ENCODE data around the gene FEZF1.
"Not testable (repeated sequence)": the region's sequence is repeated elsewhere in the genome, so short reads cannot be mapped to it uniquely, and the experiment has no call there.

Gene FEZF1

GRCh38 chr7:122306320-122307227 lies 2.0 kb upstream of the FEZF1 start:
- DNase-seq: peak; percentile 66

DNA sequence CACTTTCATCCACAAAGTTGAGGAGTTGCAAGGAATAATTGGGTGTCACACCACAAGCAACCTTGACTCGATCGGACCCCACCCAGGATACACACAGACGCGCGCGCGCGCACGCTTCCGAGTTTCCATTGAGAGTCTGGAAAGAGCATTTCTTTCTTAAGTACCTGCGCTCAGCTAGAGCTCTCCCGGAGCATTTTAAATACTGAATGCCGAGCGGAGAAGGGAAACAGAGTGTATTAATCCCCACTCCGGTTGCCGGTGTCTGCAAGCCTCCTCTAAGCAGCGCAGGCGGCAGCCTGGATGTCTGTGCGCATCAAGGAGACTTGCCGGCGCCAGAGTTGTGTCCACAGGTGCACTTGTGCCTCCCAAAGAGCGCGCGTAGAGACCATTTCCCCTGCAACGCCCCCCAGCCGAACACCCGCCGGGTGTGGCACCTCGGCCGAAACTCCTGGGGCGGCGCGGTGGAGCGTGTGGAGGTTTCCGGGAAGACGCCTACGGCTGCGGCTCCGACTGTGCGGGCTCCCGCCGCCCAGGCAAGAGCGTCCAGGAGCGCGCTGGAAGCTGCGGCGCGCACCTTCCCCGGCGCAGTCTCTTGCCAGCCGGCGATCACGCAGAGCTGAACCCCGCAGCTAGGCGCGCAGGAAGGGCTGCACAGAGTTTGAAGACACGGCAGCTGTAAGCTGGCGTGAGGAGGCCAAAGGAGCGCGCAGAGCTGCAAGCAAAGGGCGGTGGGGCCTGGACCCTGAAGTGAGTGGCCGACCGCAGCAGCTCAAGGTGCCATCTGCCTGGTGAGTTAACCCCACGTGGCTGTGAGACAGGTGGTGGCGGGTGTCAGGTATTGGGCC lies 1.1 kb upstream of the FEZF1 start:
- peak; percentile 67 for DNase-seq

GRCh38 chr7:122304996-122305421 lies 459 bp upstream of the FEZF1 start:
- no peak for DNase-seq

DNA sequence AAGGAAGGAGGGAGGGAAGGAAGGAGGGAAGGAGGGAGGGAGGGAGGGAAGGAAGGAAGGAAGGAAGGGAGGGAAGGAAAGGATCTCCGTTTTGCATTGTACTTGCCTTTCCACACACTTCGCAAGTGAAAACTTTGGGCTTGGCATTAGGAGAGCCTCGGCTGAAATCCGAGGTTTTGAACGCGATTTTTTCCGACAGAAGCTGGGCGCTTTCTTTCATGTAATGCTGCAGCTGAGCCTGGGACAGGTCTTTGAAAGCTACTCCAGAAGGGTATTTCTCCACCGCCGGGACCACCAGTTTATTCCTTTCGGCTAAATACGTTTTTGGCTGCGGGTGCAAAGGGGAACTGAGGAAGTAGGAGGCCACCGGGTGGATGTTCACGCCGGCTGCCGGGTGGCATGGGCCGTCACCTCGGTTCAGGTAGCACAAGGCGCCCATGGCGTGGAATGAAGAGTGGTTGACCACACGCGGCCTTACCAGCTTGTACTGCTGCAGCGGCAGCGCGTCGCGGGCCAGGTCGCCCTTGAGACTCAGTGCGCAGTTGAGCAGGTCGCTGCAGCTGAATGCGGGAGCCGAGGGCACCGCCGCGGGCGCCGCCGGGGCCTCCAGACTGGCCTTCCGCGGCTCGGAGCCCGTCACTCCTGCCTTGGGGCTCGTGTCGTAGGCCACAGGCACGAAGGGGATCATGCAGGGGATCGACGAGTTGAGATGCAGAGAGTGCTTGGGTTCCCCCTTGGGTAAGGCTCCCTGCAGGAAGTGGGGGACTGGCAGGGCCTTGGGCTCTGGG lies 825 bp downstream of the FEZF1 start:
- DNase-seq: peak; percentile 63

DNA sequence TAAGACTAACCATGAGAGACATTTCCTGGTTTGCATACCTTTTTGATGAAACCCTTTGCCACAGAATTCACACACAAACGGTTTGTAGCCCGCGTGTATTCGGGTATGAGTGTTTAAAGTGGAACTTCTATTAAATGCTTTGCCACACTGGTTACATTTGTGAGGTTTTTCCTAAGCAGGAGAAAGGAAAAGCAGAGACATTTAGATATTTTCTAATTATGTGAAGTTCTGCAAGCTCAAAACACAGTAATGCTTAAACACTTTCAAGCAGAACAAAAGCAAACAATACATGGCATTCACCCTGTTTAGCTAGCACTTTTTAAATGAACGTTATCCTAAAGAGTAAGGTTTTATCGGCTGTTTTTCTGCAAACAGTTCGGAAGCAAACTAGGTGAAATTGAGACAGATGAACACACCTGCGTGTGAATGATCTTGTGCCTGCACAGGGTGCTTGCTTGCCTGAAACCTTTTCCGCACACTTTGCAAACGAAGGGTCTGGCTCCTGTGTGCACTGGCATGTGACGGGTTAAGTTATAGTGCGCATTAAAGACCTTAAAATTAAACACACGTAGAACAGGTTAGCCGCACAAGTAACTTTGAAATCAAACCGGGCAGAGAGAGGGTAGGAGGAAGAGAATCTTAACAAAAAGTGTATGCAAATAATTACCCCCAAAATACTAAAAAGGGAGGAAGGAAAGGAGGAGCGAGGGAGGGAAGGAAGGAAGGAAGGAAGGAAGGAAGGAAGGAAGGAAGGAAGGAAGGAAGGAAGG lies 1.6 kb downstream of the FEZF1 start:
- DNase-seq: no peak

- peak; percentile 67 for DNase-seq
These were observed 2.4 kb downstream of the FEZF1 start for GRCh38 chr7:122301858-122302760.

DNA sequence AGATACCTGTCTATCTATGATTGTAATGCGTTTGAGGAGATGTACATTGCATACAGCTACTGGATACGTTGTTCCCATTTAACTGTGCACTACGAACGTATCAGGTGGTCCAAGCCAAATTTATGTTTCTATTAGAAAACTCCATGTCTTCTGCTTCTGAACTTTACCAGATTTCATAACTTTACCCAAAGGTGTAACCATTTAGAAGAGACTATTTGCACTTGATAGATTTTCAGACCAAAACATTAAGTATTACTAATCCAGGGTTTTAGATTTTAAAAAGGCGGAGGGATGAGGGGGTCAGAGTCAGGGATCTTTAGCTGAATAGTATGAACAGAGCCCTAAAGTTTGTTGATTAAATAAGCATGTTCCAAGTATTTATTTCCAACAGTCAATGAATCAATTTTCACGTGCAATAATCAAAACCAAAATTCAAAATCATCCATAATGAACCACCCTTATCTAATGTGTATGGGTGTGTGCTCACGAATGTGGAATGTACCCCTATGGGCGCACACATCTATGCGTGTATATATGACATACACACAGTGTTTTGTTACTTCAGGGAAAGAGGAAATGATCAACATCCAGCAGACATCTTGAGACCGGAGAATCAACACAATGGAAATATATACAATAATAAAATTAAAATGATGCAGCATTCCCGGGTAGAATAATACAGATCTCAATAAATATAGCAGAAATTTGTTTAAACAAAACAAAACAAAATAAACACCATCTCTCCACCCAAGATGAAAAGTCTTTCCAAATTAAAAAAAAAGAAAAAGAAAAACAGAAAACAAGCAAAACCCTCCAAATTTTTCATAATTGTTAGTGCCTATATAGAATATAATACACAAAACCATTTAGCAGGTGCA lies 3.4 kb downstream of the FEZF1 start:
- DNase-seq: no peak

- no peak for DNase-seq
These were observed 4.2 kb downstream of the FEZF1 start for GRCh38 chr7:122300211-122300932.

GRCh38 chr7:122299624-122300210 lies 4.8 kb downstream of the FEZF1 start:
- DNase-seq: no peak

GRCh38 chr7:122298618-122299017 lies 5.9 kb downstream of the FEZF1 start:
- no peak for DNase-seq

GRCh38 chr7:122298131-122298530 lies 6.4 kb downstream of the FEZF1 start:
- no peak for DNase-seq

- no peak for DNase-seq
These were observed 13.4 kb downstream of the FEZF1 start for GRCh38 chr7:122291189-122291588.

DNA sequence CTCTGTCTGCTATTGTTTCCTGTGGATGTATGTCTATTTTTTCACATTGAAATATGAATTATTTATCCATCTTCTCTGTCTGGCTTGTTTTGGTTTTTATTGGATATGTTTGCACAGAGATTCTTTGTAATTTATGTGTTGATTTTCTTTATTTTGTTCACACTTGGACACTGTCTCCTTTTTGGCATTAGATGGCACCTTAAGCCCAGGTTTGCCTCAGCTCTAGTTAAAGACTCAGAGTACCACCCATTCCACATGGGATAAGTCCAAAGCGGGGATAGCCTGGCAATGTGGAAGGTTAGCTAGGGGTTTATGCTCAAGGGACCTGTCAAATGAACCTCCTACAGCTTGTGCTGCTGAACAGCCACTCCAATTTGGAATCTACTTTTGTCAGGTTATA lies 14.1 kb downstream of the FEZF1 start:
- DNase-seq: no peak

- no peak for DNase-seq
These were observed 15.1 kb downstream of the FEZF1 start for GRCh38 chr7:122289426-122289825.

DNA sequence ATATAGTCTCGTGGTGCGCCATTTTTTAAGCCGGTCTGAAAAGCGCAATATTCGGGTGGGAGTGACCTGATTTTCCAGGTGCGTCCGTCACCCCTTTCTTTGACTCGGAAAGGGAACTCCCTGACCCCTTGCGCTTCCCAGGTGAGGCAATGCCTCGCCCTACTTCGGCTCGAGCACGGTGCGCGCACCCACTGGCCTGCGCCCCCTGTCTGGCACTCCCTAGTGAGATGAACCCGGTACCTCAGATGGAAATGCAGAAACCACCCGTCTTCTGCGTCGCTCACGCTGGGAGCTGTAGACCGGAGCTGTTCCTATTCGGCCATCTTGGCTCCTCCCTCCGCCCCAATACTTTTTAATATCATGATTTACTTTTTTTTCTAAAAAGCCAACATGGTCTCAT lies 19.9 kb downstream of the FEZF1 start:
- DNase-seq: not testable (repeated sequence)

- no peak for DNase-seq
These were observed 31.4 kb downstream of the FEZF1 start for GRCh38 chr7:122273117-122273516.

- DNase-seq: no peak
These were observed 35.3 kb downstream of the FEZF1 start for GRCh38 chr7:122269241-122269640.

DNA sequence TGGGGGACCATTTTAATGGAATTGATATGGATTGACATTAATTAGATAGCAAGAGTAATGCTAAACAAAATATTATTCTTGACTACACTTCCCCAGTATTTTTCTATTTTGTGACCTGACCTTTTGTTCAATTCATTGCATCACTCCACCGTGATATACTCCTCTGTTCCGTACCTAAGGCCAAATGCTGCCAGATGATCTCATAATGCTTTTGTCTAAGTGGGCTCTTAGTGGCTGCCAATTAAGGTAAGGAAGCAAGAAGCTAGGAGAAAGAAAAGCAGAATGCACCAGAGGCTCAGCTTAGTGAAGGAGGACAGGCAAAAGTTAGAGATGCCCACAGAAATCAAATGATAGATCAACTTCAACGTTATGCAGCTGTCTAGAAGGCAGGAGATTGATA lies 36.4 kb downstream of the FEZF1 start:
- DNase-seq: no peak

DNA sequence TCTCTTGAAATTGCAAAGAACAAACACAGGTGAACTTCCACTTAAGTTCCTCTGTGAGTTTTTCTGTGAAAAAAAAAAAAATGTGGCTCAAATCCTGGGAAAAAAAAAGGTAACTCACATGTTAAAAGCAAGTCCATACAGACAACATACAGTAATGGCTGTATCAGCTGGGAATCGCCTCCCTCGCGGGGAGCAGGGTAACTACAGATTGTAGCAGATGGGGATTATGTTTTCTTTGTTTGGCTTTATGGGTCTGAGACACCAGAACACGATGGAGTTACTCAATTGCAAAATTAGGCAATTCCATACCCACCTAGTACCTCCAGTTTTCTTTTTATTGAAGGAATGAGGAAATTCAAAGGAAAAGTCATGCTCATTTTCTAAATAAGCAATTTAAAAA lies 42.3 kb downstream of the FEZF1 start:
- no peak for DNase-seq
